CD4-positive, alpha-beta T cell treated with Interferon alpha-2 for 1 hour (primary cell): ENCODE measurements around the gene FAM83B.
"Not testable (repeated sequence)": the region's sequence is repeated elsewhere in the genome, so short reads cannot be mapped to it uniquely, and the experiment has no call there.

Source experiments
- DNase-seq, 2 donors: peaks; one replicate each; pipeline ENCODE4 v3.0.0-alpha.2; 2020 to 2022

FAM83B gene

GRCh38 chr6:54860739-54861138 is 14.2 kb downstream of the FAM83B start:
- DNase-seq = no peak

- DNase-seq = no peak
Observed at GRCh38 chr6:54861905-54862616, 15.5 kb downstream of the FAM83B start.

- DNase-seq = no peak
Observed at GRCh38 chr6:54864272-54864671, 17.7 kb downstream of the FAM83B start.

- DNase-seq = no peak
Observed at GRCh38 chr6:54865091-54865631, 18.6 kb downstream of the FAM83B start.

GRCh38 chr6:54868556-54868955 is 22.0 kb downstream of the FAM83B start:
- DNase-seq = no peak

- no peak for DNase-seq
Observed at GRCh38 chr6:54873599-54873998, 27.0 kb downstream of the FAM83B start.

GRCh38 chr6:54874349-54875048 is 27.9 kb downstream of the FAM83B start:
- DNase-seq = no peak

- no peak for DNase-seq
Observed at GRCh38 chr6:54875539-54875938, 29.0 kb downstream of the FAM83B start.

GRCh38 chr6:54876365-54876764 is 29.8 kb downstream of the FAM83B start:
- no peak for DNase-seq

GRCh38 chr6:54876871-54877270 is 30.3 kb downstream of the FAM83B start:
- DNase-seq = no peak

- DNase-seq = no peak
Observed at GRCh38 chr6:54877713-54878317, 31.2 kb downstream of the FAM83B start.

GRCh38 chr6:54878718-54879117 is 32.1 kb downstream of the FAM83B start:
- DNase-seq = no peak

- DNase-seq = no peak
Observed at GRCh38 chr6:54879188-54879985, 32.8 kb downstream of the FAM83B start.

GRCh38 chr6:54881067-54881730 is 34.6 kb downstream of the FAM83B start:
- no peak for DNase-seq

- not testable (repeated sequence) for DNase-seq
Observed at GRCh38 chr6:54881891-54882290, 35.3 kb downstream of the FAM83B start.

GRCh38 chr6:54886932-54887584 is 40.5 kb downstream of the FAM83B start:
- no peak for DNase-seq

- DNase-seq = no peak
Observed at GRCh38 chr6:54891536-54891935, 45.0 kb downstream of the FAM83B start.

GRCh38 chr6:54892831-54893230 is 46.3 kb downstream of the FAM83B start:
- DNase-seq = no peak

GRCh38 chr6:54893818-54894217 is 47.2 kb downstream of the FAM83B start:
- no peak for DNase-seq

GRCh38 chr6:54896302-54896701 is 49.7 kb downstream of the FAM83B start:
- DNase-seq = no peak

- no peak for DNase-seq
Observed at GRCh38 chr6:54897462-54898189, 51.1 kb downstream of the FAM83B start.
